CD4-positive, alpha-beta T cell treated with Interleukin-6 for 4 hours (primary cell): ENCODE measurements around the gene MLH3.
"Not testable (repeated sequence)": the region's sequence is repeated elsewhere in the genome, so short reads cannot be mapped to it uniquely, and the experiment has no call there.

Experiments used
- DNase-seq: peaks from one replicate; pipeline ENCODE4 v3.0.0-alpha.2; 2020; ENCODE audit warnings: mixed read lengths

MLH3 gene

GRCh38 chr14:75050852-75051555, at the start of gene MLH3:
TSS of gene MLH3 (minus strand) at chr14:75051467. CDS start at chr14:75049655, 1,812 bp downstream.
- peak; percentile 86 for DNase-seq

GRCh38 chr14:75098682-75099081, 47.4 kb upstream of the MLH3 start:
- DNase-seq = no peak

- no peak for DNase-seq
Measured at GRCh38 chr14:75098212-75098611, 46.9 kb upstream of the MLH3 start.

- no peak for DNase-seq
Measured at GRCh38 chr14:75096959-75097358, 45.7 kb upstream of the MLH3 start.

- no peak for DNase-seq
Measured at GRCh38 chr14:75095690-75096089, 44.4 kb upstream of the MLH3 start.

DNA sequence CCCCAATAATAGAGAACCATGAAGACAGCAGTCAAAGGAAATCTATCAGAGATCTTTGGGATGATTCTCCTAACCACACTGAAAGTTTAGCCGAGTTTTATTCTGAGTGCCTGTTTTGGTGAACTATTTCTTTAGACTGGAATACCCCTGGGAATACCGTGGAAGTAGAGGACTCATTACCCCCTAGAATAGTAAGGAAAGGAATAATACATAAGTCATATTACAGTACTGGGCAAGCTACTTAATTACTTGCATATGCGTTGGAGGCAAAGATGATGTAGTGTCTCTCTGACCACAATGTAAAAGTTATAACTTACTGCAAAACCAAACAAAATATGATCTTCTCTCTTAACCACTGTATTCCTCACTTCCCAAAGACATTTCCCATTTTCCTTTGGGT, 43.6 kb upstream of the MLH3 start:
- no peak for DNase-seq

DNA sequence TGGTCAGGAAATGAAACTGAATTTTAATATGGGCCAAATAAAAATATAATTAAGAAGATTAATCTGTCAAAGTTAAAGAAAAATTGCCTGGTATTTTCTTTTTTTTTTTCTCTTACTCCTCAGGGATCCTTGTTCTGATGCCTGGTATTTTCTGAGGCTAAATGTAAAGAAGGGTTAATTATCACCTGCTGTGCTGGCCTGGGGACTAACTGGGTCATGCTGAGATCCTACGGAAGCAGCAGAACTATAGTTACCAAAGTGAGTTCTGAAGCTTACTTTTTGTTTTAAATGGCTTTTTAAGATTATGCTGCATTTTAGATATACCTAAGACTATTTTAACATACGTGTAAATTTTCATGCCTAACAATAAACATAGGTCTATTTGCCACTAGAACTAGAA, 41.4 kb upstream of the MLH3 start:
- no peak for DNase-seq

GRCh38 chr14:75091251-75091650, 40.0 kb upstream of the MLH3 start:
- DNase-seq = no peak

- DNase-seq = no peak
Measured at GRCh38 chr14:75090353-75090752, 39.1 kb upstream of the MLH3 start.

- DNase-seq = peak; percentile 60
Measured at GRCh38 chr14:75088566-75089373, 37.5 kb upstream of the MLH3 start.

GRCh38 chr14:75088153-75088552, 36.9 kb upstream of the MLH3 start:
- no peak for DNase-seq

GRCh38 chr14:75084513-75084912, 33.2 kb upstream of the MLH3 start:
- DNase-seq = no peak

GRCh38 chr14:75083271-75083670, 32.0 kb upstream of the MLH3 start:
- DNase-seq = no peak

DNA sequence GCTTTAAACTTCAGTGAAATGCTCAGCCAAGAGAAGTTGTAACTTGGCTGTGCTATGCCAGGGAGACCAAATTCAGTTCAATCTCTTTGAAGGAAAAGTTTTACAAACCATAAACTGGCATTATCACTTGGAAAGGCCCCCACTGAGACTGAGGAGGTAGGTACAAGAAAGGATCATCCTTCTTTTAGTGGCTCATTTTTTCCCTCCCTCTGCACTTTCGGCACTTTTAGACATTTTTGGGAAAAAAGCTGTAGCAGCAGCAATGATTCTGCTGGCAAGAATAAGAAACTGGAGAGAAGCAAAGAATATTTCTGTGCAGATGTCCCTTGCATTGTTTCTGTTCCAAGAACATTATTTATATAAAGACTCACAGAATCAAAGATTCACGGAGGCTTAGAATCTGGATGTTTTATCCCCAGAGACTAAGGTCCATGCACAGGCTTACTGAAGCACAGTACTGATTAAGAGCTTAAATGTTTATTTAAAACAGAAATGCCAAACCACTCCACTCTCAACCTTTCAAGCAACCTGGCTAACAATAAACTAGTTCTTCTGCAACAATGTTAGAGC, 30.5 kb upstream of the MLH3 start:
- DNase-seq = no peak

DNA sequence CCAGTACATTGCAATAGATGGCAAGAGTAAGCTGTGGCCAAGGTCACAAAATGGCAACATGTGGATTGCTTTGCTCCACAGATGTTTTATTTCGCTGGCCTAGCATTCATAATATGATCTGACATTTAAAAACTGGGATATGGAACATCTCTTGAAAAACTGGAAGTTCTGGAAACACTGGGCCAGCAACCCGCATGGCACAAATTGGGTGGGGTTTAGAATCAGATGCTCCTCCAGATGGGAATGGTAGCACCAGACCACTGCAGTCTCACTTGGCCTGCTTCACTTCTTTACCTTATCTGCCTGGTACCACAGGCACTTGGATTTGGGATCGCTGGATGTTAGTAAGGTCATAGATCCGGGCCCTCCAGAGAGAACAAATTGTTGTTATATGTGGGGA, 28.3 kb upstream of the MLH3 start:
- DNase-seq = no peak

DNA sequence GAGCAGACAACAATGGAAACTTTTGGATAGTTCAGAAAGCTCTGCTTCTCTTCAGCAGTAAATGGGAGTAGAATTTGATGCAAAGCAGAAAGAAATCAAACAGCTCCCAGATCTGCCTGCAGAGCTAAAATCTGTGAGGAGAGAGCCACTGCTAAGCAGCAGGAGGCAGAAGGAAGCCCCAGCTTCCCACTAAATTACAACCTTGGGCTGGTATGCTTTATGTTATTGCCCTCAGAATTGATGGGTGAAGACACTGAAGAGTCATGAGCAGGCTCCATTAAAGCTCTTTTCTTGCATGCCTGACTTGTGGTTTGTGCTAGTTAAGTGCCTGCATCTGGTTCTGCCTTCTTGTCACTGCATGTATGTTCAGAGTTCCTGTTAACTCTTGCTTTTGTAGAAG, 26.5 kb upstream of the MLH3 start:
- no peak for DNase-seq

DNA sequence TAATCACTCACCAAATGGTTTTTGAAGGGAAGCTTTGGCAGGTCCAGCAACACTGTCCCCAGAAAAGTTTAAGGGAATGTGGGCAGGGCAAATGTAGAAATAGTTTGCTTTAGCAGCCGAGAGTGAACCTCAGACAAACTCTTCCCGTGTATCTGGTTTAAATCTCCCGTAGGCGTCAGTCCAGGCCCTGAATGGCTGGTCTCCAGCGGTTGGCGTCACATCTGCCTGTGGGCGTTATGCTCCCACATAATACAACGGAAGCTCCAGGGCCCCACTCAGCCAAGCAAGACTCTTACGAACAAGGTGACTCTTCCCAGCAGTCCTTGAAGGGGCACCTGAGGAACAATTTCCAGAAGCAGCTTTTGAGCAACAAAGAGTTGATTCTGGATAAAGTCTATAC, 19.1 kb upstream of the MLH3 start:
- DNase-seq = no peak

GRCh38 chr14:75069811-75070145, 18.5 kb upstream of the MLH3 start:
- no peak for DNase-seq

DNA sequence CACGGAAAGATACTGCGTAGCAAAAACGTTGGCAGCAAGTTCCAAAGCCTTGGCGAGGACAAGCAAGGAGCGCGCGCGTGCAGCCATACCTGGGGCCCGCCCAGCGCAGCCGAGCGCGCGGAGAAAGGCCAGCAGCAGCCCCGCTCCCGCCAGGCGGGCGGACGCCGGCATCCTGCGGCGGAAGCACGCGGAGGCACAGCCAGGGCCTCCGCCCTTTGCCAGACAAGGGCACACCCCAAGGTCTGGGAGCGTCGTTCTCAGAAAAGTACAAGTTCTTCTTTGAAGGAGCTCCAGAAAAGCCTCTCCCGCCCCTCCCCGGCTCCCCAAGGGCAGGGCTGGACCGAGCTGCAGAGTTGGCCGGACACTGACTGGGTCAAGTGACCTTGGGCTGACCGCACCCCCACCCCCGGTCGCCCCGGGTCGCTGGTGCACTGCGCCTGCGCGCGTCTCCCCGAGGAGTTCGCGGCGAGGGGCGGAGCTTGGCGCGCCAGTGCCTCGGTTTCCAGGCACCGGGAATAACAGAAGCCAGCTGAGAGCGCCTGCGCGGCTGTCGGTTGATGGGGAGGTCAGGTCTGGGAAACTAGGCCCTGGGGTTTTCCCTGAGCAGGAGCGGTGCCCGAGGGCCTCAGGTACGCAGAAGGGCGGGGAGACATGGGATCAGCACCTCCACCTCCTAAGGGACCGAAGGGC, 18.0 kb upstream of the MLH3 start, which contains the start of gene ZC2HC1C:
ZC2HC1C (plus strand) TSS at position 521 of the 690 bp plus-strand sequence. CDS start 933 bp downstream, outside the sequence.
- DNase-seq = peak; percentile 69

DNA sequence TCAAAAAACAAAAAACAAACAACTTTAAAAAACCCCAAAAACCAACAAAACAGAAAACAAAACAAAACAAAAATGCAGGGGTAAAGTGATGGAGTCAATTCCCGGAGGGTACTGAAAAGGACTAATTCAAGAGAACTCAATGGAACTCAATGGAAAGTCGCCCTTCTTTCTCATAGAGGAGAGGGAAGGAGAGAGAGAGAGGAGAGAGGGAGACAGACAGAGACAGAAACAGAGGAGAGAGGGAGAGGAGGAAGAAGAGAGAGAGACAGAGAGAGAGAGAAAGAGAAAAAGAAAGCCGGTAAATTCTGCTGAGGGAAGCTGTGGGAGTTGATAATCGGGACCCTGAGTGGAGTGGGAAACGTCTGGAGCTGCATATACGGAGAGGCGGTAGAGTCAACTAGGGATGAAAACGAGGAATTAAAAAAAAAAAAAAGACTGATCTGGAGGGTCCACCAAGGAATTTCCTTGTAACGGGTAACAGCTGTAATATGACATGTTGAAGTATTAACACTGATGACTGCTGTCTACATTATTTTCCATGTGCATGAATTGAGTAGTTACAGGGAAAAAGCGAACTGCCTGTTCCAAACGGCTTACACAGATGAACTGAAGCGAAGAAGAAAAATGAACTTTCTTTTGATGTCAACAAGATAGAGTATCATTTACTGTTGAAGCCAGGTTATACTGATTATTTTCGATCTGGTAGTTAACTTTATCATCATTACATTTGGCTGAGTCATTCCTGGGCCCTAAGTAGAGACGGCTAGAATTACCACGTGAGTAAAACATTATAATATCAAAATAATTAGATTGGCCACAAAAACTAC, 17.2 kb upstream of the MLH3 start:
- no peak for DNase-seq

GRCh38 chr14:75067765-75068164, 16.5 kb upstream of the MLH3 start:
- not testable (repeated sequence) for DNase-seq

- no peak for DNase-seq
Measured at GRCh38 chr14:75067212-75067611, 15.9 kb upstream of the MLH3 start.
